Stimulated activated CD4-positive, alpha-beta T cell treated with anti-CD3 and anti-CD28 coated beads, Interleukin-1b, Interleukin-23, amount 100 ng/mL, for 48 hours (primary cell): ENCODE measurements around the gene LRRC73.
"Not testable (repeated sequence)": the region's sequence is repeated elsewhere in the genome, so short reads cannot be mapped to it uniquely, and the experiment has no call there.

Experiments used
- DNase-seq: peaks from one replicate; pipeline ENCODE4 v3.0.0-alpha.2; 2020

The LRRC73 gene

GRCh38 chr6:43459535-43459934 is 50.6 kb downstream of the LRRC73 start:
- no peak for DNase-seq

GRCh38 chr6:43458154-43458553 is 52.0 kb downstream of the LRRC73 start:
- DNase-seq = not testable (repeated sequence)

- DNase-seq = no peak
Measured at GRCh38 chr6:43457643-43458042, 52.5 kb downstream of the LRRC73 start.
